HUDEP-2 (cell line): Measurements from ENCODE around the gene CCNY.

Experiments used
- DNase-seq, 76 experiments: peaks; one replicate each; lab custom pipeline; 2025; ENCODE audit not compliant: unreplicated experiment in 76 of 76; lab: John Stamatoyannopoulos, UW

Gene CCNY

DNA sequence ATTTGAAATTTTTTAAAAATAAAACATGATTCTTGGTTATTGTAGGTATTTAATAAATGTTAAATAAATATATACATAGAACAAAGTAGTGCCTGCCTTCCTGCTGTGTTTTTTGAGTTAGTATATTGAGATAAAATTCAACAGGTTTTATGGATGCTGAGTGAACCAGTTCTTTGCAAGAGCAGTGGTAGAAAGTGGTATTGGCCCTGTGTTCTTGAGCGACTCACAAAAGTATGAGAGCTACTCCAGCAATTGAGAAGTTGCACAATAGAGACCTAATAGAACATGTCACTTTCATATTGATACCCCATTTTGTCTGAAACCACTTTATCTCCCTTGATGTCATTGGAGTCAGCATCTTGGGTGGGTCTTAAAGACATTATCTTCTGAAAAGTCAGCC is 236.3 kb downstream of the CCNY start:
- DNase-seq, result no peak

DNA sequence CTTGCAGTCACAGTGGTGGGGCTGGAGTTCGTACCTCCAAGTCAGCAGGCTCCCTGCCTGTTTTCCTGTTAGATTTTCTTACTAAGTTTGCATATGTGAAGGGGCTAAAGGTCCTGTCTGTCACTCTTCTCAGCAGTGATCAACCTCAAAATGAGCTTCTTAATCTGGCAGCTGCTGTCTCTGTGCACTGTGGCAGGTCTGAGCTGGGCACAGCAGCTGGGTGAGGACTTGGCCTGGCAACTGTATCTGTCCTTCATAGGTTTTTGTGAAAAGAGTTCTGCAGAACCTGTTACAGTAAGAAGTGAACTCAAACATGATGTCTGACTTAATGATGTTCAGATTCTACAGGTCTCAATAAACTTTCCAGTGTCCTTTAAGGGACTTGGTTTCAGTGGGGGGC is 237.5 kb downstream of the CCNY start:
- no peak for DNase-seq

DNA sequence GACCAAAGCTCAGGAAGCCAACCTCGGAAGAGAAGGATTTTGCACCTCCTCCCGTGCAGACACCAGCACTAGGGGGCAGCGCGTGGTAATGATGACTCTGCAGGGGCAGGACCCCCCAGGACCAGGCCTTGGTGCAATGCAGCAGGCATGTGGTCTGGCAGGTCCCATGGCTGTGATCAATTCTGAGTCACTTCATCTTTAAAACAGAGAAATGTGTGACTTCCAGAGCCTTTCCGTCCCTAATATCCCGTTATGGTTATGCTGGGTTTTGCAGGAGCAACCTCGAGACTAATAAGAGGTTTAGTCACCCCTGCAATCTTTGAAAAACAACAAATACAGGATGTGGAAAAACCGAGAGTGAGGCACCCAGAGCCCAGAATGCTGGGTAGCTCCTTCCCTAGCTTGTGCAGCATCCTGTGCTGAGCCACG is 238.6 kb downstream of the CCNY start:
- DNase-seq, result no peak

DNA sequence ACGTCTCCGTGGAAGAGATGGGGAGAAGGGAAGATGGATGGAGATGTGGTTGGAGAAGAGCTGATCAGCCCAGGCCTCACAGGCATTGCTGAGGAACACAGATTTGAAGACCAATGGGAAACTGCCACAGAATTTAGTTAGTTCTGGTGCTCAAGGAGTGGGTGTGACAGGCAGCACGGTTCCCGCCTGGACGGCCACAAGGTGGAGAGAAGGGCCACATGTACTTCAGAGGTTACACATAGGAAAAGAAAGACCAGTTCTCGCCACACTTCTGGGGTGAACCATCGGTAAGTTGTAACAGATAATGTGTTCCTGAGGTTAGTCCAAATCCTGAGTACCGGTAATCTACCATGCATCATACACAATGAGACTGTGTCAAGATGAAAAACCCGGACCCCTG is 239.3 kb downstream of the CCNY start:
- DNase-seq, result no peak

DNA sequence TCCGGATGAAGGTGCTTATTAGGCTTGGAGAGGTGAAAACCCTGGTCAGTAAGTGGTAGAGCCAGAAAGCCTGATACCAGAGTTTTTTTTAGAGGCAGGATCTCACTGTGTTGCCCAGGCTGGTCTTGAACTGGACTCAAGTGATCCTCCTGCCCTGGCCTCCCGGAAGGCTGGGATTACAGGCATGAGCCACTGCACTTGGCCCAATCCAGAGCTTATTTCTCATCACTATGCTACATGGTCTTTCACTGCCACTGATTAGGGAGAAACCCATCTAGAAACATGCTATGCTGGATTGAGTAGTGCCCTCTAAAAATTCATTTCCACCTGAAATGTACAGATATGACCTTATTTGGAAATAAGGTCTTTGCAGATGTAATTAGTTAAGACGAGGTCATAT is 240.4 kb downstream of the CCNY start:
- no peak for DNase-seq

DNA sequence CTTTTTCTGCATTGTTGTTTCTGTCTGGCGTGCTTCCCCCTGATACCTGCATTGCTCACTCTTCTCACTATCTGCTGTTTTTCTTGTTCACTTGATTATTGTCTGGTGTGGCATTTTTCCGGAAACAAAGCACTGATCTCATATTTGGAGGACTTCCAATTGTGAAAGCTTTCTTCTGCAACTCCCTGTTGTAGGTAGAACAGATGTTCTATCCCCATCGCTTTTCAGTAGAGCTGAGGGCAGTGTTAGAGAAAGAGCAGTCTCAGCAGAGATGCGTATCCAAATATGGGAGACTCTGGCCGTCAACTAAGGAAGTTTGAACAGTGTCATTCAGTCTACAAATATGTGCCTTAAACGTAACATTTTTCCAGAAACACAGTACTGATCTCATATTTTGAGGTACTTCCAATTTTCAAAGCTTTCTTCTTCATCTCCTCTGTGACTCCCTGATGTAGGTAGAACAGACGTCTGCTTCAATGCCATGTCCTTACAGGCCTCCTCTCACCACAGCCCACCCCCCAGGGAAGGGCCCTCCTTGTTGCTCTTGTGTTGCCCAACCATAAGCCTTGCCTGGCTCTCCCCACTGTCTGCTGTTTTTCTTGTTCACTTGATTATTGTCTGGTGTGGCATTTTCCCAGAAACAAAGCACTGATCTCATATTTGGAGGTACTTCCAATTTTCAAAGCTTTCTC is 241.8 kb downstream of the CCNY start:
- no peak for DNase-seq

DNA sequence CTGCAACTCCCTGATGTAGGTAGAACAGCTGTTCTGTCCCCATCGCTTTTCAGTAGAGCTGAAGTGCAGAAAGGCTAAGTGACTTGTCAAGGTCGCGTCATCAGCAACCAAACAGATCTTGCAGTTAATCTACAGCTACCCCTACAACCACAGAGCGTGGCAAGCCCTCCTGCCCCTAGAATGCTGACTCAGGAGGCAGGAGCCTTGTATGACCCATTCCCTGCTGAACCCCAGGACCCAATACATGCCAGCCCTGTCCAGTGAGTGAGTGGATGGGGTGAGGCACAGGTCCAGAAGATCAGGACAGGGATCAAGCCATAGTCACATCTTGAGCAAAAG is 242.3 kb downstream of the CCNY start:
- DNase-seq, result no peak

DNA sequence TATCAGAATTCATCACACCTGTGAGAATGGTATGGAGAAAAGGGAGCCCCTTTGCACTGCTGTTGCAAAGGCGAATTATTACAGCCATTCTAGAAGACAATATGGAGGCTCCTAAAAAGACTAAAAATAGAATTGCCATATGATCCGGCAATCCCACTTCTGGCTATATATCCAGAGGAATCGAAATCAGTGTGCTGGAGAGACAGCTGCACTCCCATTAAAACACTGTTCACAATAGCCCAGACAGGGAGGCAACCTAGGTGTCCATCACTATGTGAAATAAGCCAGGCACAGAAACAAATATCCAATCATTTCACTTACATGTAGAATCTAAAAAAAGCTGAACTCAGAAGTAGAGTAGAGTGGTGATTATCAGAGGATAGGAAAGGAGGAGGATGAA is 242.8 kb downstream of the CCNY start:
- DNase-seq, result no peak

DNA sequence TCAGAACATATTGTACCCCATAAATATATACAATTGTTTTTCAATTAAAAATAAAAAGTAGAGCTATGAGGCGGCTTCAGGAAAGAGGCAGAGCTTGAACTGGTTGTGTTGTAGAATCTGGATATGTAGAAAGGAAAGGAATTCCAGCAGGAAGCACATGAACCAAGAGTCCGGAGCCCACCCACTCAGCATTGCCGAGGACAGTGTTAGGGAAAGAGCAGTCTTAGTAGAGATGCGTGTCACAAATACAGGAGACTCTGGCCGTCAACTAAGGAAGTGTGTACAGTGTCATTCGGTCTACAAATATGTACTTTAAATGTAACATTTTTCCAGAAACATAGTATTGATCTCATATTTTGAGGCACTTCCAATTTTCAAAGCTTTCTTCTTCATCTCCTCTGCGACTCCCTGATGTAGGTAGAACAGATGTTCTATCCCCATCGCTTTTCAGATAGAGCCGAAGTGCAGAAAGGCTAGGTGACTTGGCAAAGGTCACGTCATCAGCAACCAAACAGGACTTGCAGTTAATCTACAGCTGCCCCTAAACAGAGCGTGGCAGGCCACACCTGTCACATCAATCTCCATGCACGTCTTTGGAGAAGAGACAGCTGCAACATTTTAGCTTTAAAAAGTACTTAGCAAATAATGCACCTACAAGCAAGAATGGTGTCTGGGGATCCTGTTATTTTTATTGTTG is 243.6 kb downstream of the CCNY start:
- DNase-seq, result no peak

DNA sequence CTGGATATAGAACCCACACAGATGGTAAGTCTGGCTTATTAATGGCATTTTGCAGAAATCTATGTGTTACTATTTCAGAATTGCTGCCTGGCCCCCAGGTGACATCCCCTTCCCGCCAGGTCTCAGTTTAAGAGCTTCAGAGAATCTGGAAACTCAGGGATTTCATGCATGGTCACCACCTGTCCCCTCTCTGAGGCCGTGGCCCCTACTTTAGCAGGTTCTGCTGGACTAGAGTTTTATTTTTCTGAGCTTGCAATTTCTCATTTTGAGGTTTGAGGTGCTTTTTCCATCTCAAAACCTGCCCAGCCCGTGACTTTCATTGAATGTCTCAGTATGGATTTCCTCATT is 244.1 kb downstream of the CCNY start:
- DNase-seq, result no peak

DNA sequence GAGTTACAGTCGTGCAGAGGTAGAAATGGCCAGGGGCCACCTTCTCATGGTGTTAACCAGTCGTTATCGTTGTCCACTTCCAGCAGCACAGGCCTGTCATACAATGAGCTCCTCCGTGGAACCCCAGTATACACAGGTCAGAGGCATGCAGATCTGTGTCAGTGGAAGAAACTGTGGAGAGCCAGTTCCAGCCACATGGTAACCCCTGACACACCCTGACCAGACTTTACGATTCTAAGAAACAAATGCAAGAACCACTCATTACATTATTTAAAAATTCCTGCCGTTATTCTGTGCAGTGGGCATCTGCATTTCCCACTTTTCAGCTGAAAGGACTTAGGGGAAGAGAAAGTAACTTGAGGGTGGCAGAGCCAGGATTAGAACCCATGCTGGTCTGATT is 245.3 kb downstream of the CCNY start:
- DNase-seq, result no peak

DNA sequence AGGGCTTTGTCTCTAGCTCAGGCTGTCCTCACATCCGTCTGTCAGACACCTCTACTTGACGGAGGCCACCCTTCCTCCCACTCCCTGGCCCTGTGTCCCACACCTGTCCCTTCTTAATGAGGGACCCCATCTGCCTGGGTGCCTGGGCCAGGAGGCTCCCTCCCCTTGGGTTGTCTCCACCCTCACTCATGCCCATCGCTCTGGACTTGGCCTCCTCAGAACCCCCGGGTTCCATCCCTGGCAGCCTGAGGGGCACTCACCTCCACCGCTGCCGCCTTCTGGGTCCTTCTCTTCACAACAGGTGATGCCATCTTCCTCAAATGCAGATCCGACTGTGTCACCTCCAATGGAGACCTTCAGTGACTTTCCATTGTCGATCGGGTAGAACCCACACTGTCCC is 248.6 kb downstream of the CCNY start:
- no peak for DNase-seq

DNA sequence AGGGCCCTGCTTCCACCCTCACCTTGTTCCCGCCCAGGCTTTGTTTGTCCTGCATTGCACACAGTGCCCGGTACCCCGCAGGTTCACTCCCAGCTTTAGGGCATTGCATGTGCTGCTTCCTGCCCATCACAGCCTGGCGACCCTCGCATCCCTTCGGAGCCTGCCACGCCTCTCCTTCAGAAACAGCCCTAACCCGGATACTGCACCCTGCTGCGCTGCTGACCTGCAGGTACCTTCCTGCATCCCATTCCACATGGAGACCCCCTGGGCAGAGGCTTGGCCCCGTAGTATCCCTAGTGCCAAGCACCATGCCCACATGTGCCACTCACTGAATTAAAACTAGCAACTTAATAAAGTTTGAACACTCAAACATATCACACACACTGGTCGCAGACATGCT is 249.0 kb downstream of the CCNY start:
- no peak for DNase-seq

DNA sequence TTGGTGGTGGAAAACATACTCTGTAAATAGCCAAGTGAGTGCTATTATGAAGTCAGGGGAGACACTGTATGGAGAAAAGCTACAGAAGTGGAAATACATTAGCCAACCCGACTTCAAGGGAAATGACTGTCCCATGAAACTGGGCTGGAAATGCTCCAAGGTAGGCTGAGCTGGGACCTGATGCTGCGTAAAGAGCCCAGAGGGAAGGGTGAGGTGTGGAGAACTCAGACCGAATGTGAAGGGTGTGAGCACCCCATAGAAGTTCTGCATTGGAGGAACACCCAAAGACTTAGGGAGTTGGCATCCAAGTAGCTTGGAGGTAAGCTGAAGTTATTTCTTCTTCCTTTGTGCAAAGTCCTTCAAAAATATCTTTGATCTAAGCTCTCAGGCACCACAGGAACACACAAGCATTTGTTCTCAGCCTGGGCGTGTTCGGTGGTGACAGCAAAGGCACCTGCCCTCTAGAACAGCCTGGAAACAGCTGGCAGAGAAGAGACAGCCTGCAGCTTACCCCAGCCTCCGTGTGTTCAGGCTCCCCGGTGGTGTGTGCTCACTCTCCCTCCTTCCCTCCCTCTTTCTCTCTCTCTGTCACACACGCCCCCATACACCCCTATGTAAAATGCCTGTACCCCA is 249.7 kb downstream of the CCNY start:
- DNase-seq, result no peak

DNA sequence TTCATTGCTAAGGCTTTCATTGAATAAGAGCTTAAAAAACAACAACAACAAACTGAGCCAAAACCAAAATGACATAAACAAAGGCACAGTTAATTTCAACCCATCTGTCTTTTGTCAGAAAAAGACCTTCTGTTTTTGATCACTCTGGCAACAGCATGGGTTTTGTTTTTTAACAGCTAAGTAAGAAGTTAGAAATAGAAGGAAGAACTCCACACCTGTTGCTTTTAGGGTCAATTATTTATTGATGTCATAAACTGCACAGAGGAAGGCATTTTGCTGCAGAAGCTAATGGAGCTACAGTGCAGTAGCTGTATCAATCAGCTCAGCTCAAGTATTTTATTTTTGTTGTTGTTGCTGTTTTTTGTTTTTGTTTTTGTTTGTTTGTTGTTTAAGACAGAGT is 252.5 kb downstream of the CCNY start:
- no peak for DNase-seq

DNA sequence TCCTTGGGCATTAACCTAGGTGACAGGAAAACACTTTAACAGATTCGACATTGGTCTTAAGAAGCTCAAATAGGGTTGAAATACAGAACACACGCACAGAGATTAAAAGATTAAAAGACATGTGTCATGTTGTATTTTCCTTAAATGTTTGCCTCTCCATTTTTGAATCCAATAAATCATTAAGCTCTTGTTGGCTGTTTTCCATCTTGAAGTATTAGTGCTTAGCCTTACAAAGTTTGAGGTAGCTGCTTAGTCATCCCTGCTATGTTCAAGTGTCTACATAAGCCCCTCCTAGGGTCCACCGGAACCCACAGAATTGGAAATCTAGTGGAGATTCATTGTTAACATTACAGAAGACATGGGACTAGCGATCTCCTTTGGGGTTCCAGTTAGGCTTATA is 256.1 kb downstream of the CCNY start:
- DNase-seq, result no peak

DNA sequence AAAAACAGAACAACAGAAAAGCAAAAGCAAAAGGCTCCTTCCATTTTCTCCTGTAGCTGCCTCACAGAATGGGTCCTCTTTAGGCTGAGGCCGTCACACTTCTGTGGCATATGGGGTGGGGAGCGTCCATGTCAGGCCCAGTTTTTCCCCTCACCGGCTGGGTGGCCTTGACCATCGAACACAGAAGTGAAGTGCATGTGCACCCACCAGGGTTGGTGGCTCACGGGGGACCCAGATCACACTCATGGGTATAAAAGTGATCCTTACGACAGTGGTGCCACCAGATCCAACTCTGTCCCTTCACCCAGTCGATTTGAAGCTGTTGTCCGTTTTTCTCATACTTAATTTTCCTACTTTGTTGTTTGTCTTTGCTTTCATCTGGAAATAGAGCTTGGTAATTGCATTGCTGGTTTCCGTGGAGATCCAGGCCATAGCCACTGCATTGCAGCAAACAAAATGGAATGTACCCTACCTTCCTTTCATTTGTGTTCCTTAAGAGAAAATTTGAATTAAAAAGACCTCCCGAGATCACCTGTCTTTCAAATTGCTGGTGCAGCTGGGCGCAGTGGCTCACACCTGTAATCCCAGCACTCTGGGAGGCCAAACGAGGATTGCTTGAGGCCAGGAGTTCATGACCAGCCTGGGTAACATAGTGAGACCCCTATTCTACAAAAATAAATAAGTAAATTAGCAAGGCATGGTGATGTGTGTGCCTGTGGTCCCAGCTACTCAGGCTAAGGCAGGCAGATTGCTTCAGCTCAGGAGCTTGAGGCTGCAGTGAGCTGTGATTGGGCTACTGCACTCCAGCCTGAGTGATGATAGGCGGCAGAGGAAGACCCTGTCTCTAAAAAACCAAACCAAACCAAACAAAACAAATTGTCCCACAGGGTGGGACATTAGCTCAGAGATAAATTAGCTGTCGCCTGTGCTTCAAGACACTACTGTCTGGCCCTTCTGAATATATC is 258.1 kb downstream of the CCNY start:
- DNase-seq, result no peak

DNA sequence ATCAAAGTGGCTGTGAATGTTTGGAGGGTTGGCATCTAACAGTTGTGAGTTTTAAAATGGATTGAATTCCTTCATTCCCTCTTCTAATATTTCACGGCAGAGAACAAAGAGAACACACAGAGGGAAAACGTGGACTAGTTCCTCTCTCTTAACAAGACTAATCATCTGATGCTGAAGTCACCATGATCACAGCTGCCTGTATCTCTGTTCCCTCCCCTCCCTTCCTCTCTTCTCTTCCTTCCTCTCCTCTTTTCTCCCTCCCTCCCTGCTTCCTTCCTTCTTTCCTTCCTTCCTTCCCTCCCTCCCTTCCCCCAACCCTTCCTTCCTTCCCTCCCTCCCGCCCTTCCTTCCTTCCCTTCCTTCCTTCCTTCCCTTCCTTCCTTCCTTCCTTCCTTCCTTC is 258.8 kb downstream of the CCNY start:
- no peak for DNase-seq

DNA sequence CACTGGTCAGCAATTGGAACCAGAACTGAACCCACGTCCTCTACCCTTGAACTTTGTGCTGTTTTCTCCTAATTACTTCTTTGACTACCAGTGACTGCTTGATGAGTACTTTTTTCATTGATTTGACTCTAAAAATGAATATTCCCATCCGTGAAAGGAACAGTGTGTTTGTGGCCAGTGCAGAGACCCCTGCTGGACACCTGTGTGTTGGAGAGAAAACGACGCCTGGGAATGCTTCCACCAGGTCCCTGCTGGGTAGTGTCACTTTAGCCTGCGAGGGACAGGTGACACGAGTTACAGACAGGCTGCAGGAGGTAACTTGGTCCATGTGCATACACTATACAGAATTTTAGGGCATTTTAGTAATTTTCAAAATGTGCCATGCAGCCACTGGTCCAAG is 262.1 kb downstream of the CCNY start:
- DNase-seq, result no peak

DNA sequence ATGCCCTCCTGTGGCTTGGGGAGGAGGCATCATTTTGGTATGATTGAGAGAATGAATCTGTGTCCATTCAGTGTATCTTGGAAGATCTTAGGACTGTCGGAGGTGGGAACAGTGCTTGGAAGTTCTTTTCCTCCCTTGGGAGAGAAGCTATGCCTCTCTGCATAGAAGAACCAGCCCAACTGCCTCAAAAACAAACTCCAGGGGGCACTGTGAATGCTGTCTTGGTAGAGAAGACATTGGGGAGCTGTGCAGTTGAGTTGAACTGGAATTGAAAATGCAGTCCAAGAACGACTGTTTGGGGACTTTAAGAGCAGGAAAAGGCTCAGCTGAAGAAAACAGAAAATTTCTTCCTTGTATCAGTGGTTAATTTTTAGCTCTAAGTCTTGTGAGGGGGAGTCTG is 263.9 kb downstream of the CCNY start:
- DNase-seq, result peak in 1 of 76 experiments; percentile 1

DNA sequence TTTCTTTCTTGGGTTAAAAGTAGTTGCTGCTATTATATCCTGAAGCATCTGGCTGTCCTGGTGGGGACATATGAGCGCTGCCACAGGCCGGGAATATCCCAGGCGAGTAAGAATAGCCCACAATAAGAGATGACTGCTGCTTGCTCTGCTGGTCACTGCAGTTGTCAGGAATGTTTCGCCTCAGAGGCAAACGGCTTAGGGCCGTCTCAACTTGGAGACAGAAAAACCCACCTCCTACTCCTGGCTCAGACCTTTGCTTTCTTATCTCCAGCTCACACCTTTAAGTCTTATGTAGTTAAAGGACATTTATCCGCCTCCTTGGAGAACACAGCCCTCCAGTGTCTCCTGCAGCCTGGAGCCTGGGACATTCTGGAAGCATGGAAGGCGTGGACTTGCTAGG is 268.9 kb downstream of the CCNY start, which contains the start of gene GJD4:
TSS of gene GJD4 (plus strand) at position 151 of the 400 bp plus-strand sequence. CDS start at position 378, 227 bp downstream.
- DNase-seq, result no peak
